ENCODE measurements around the gene ZNF683.
A peak's percentile ranks its signal among the peaks of the same experiment; 100 is the strongest.
"Not testable (repeated sequence)": the region's sequence is repeated elsewhere in the genome, so short reads cannot be mapped to it uniquely, and the experiment has no call there.

Gene ZNF683

DNA sequence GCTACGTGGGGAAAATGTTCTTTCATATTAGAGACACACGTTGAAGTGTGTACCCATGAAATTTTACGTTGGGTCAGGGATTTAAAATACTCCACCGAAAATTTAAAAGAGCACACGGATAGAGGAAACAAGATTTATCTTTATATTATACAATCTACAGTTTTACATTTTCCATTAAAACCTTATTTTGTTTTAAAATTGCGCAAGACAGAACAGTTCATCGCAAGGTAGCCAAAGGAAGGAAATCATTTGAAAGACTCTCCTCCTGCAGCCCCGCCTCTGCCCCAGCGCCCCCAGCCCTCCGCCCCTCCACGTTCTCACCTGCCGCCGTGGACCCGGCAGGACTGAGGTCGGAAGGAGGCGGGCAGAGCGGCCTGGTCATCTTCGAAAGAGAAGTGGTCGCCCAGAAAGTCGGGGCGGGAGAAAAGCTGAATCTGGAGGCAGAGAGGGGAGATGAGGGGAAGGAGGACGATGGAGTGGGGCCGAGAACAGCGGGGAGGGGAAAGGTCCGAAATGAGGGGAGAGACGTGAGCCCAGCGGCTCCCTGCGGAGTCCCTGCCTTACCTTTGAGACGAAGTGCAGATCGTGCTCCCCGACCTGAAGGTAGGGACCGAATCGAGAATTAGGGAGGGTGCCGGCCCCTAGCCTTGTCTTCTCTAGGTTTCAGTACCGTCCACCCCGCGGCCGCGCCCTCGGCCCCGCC, 36.6 kb downstream of the ZNF683 start:
- peak in 1 of 14 donors; percentile 10 for DNase-seq

DNA sequence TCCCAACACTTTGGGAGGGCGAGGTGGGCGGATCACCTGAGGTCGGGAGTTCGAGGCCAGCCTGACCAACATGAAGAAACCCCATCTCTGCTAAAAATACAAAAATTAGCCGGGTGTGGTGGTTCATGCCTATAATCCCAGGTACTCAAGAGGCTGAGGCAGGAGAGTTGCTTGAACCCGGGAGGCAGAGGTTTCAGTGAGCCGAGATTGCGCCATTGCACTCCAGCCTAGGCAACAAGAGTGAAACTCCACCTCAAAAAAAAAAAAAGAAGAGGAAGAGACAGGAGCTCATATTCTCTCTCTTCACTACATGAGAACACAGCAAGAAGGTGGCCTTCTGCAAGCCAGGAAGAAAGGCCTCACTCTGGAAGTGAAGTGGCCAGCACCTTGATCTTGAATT, 39.2 kb downstream of the ZNF683 start:
- not testable (repeated sequence) for DNase-seq

DNA sequence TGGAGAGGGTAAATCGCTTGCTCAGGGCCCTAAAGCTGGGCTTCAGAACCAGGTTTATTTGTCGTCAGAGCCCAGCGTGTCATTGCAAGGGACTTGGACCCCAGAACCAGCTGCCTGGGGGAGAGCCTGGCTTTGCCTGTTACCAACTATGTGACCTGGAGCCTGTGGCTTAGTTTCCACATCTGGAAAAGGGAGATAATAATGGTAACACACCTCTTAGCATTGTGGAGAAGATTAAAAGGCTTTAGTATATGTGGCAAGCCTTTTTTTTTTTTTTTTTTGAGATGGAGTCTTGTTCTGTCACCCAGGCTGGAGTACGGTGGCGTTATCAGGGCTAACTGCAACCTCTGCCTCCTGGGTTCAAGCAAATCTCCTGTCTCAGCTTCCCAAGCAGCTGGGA, 42.3 kb downstream of the ZNF683 start:
- DNase-seq: no peak

DNA sequence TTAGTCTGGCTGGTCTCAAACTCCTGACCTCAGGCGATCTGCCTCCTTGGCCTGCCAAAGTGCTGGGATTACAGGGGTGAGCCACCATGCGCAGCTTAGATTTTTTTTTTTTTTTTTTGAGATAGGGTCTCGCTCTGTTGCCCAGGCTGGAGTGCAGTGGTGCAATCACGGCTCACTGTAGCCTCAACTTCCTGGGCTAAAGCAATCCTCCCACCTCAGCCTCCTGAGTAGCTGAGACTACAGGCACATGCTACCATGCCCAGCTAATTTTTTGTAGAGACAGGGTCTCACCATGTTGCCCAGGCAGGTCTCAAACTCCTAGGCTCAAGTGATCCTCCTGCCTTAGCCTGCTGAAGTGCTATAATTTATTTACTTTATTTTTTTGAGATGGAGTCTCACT, 43.2 kb downstream of the ZNF683 start:
- not testable (repeated sequence) for DNase-seq

DNA sequence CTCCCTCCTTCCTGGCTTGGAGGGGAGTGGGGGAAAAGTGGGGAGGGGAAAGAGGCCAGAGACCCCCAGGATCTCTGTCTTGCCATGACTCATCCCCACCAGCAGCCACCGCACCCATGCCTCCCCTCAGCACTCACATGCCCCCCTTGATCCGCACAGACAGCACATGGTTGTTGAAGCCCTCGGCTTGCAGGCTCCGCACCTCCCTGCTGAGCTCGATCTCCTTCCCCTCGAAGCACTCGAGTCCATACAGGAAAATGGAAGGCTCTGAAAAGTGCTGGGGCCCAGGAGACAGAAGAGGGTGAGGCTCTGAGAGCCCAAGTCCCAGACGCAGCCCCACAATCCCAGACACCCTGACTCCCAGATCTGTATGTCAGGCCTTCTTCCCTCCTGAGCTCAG, 44.0 kb downstream of the ZNF683 start:
- DNase-seq: no peak

DNA sequence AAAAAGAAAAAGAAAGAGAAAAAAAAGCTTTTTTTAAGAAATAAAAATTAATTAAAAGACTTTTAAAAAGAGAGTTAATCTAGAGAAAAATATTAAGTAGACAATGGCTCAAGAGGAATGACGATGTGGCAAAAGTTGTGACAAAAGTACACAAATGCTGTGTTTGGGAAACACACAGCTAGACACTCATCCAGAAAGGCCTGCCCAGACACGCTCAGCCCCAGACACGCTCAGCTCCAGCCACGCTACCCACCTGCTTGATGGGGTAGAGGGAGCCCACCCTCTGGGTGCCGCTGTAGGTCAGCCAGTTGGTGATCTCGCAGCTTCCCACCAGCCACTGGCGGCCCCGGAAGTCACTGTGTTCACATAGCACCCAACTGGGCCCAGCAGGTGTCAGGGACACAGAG, 44.6 kb downstream of the ZNF683 start:
- no peak for DNase-seq

DNA sequence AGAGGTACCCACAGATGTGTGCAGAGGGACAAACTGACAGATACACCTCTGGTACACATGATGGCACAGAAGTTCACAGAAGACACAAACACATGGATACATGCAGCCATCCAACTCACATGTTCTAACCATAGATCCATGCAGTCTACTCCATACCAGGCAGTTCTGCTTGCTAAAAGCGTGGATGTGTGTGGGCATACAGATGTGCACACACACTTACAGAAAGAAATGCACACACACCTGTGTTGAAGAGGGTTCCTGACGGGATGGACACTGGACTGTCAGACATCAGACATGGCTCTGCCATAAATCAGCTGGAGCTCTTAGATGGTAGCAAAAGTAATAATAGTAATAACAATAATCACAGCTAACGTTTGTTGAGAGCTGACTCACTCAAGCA, 48.0 kb downstream of the ZNF683 start:
- no peak for DNase-seq

DNA sequence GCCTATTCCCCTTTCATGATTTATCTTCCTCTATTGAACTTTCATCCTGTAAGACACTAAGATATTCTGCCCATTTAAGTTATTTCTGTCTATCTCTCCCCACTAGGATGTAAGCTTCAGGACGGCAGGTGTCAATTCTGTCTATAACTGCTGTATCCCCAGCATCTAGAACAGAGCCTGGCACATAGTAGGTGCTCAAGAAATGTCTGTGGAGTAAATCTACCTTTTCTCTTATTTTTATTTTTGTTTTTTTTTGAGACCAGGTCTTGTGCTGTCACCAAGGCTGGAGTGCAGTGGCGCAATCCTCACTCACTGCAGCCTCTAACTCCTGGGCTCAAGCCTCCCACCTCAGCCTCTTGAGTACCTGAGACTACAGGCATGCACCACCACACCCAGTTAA, 49.2 kb downstream of the ZNF683 start:
- no peak for DNase-seq

DNA sequence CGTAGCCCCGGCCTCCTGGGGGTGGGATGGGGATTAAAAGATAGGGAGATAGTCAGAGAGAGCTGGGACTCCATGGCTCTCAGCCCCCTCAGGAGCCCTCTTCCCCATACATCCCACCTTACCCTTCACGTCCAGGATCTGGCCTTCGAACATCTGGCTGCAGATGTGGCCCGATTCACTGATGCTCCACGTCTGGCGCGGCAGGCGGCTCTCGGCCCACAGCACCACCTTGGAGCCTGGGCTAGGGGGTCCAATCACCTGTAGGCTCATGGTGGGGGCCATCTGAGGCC, 50.6 kb downstream of the ZNF683 start:
- DNase-seq: no peak

DNA sequence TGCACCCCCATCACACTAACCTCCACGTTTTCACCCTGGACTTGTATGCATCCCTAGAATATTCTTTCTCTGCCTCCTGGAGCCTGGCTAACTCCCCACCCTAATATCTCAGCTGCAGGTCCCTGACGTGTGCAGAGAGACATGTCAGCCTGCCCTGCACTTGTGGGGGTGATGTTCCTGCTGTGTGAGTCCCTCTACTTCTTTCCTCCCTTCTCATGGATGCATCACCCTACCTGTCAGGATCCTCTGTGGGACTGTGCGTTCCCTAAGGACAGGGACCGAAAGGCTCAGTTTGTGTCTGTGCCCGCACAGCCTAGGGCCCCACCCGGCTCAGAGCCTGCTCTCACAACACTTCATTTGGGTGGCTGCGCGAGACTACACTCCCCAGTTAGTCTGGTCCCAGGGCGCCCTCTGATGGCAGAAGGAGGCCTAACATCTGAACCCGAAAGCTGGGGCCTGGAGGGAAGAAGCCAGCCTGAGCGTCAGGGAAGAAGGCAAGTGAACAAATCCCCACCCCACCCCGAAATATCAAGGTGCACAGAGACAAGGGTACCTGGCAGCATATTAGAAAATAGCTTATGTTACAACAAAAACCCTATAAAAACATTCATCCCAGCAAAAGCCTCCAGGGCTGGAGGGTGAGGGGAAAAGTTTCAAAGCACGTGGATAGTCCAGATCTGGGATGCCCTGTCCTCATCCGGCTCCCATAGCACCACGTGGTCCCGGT, 51.1 kb downstream of the ZNF683 start:
- peak; percentile 23 to 87 (median 68) for DNase-seq

DNA sequence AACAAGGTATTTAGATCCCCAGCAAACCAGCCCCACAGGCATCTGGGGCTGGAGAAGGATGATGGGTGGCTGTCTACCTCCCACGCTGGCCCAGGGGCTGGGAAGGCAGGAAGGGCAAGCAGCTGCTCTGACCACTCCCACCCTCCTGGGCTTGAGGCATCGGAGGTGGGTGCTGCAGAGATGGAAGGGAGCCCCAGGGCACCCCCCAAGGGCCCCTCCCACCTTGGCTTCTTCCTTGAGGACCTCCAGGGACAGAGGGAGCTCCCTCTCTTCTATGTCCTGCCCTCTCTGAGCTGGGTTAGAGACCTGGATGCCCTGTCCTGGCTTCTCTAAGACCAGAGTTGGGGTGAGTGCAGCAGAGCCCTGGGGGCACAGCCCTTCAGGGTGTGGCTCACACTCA, 51.7 kb downstream of the ZNF683 start:
- DNase-seq: no peak

DNA sequence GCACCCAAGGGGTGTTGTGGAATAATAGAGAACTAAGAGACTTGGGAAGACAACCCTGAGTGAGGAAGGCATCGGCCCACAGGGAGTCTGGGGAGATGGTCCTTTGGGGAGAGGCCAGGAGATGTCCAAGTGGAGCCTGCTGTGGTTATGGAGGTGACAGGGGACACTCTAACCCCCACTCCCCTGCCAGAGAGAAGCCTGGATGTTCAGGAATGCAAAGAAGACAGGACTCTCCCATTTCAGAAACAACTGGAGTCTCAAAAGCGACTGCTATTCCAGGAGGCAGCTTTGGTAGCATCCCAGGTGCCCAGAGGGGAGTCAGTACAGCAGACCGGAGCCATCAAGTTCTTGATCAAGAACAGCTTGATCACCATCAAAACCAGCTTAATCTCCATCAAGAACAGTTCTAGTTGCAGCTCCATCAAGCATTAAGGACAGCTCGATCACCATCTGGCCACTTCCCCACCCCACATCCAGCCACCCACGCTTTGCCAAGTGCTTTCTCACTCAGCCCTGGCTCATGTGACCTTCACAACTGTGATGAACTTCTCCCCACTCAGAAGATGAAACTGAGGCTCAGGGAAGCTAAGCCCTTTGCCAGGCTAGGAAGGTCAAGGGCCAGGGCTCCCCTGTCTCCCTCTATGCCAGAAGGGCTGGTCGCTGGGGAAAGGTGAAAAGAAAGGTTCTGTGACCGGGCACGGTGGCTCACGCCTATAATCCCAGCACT, 54.0 kb downstream of the ZNF683 start:
- DNase-seq: peak in 7 of 14 donors; percentile 2 to 29 (median 6)

DNA sequence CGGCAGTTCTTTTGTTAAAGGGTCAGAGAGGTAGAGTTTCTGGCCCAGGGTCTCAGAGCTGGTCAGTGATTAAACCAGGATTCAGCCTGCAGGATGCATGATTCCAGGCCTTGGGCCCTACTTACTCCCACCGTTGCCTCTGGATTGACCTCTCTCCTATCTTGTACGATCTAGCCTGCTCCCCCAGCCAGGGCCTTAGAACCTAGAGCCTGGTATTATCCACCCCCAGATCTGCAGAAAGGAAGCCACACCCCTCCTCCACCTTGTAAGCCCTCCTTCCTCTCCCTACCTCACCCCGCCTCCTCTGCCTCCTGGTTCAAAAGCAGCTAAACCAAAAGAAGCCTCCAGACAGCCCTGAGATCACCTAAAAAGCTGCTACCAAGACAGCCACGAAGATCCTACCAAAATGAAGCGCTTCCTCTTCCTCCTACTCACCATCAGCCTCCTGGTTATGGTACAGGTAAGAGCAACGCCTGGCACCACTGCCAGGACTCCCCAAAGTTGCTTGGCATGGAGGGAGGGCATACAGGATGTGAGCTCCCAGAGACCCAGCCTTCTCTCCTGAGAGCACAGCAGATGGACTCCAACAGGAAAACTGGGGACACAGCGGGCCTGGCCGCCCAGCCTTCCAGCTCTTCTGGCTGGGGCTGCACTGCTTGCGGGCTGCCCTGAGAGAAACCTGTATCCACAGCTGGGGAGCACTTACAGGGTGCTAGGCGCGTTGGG, 54.8 kb downstream of the ZNF683 start, which contains the start of gene CD52:
Gene CD52 (plus strand): TSS at position 347 of the 726 bp plus-strand sequence. CDS start 60 bp downstream, at position 407.
- no peak for DNase-seq

DNA sequence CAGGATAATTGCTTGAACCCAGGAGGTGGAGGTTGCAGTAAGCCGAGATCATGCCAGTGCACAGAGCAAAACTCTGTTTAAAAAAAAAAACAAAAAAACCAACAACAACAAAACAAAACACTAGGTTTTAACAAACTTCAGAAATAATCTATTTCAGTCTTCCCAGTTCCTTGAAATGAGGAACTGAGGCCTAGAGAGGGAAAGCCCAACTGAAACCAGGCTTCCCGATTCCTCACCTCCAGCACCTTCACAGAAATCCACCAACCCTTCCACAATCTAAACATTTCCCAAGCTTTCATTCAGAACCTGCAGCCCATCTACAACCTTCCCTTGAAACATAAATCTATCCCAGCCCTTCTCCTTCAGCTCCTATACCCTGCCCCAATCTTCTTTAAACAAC, 55.4 kb downstream of the ZNF683 start:
- DNase-seq: no peak

DNA sequence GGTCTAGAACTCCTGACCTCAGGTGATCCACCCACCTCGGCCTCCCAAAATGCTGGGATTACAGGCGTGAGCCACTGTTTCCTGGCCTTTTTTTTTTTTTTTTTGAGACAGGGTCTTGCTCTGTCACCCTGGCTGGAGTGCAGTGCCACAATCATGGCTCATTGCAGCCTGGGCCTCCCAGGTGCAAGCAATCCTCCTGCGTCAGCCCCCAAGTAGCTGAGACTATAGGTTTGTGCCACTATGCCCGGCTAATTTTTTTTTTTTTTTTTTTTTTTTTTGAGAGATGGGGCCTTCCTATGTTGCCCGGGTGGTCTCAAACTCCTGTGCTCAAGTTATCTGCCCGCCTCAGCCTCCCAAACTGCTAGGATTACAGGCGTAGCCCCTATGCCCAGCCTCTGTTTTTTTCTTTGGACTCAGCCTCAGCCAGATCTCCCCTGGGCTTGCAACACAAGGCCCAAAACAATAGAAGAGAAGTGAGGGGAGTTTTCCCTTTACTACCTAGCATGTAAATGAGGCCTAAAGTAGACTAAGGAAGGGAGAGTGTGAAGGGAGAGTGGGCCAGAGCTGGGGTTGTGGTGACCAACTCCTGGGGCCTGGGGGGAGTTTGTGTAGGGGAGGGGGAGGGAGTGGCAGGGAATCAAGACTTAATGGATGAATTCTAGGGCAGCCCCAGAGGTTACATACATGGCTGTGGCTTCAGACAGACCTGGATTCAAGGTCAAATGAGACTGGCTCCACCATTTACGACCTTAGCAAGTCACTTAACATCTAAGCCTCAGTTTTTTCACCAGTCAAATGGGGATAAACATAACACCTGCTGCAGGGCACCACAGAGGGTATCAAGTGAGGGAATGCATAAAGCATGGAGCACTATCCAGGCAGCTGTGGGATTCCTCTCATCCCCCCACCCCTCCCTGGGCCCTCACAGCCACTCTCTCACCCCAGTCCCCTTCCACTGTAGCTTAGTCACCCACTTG, 56.4 kb downstream of the ZNF683 start:
- no peak for DNase-seq

DNA sequence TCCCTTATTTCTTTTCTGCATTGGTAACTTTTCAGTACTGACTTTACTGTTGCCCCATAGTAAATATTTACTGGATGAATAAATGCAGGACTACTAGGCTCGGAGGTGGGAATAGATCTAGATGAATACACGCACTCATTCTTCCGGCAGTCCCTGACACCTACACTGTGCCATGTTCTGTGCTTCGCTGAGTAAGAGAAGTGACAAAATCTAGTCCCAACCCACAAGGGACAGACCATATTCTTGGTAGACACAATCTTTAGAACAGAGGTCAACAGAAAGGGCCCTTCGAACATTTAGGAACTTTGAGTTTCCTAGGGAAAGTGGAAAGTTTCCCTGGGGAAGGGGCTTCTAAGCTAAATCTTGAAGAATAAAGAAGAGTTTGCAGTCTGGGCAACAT, 58.0 kb downstream of the ZNF683 start:
- DNase-seq: no peak
